HEK293 (cell line): ENCODE data around the gene RHEB.

Source experiments
- CTCF ChIA-PET: fragments of 350-600 bp; formaldehyde crosslinking; extraction: SDS; loops from one replicate; lab custom pipeline; 2021; ENCODE audit warnings: antibody characterized with exemption; lab: Yijun Ruan, JAX
- POLR2A ChIA-PET: fragments of 300-600 bp; formaldehyde crosslinking; extraction: SDS; loops from one replicate; lab custom pipeline; 2020; ENCODE audit warnings: antibody characterized with exemption, inconsistent platforms; lab: Yijun Ruan, JAX
- H3K27ac ChIP-seq: fragments of 200-500 bp; sonication (Bioruptor generic); 2 replicates; pipeline ENCODE4 v1.5.1; 2014; ENCODE audit warnings: low read depth, low read length, control low read depth, inconsistent platforms; ENCODE audit errors: extremely low read depth
- H3K36me3 ChIP-seq, 2 experiments: fragments of 200-500 bp in 1 of 2; sonication (Bioruptor generic) in 1 of 2; 1 replicate in 1 of 2; 2 replicates in 1 of 2; pipeline ENCODE4 v1.5.1; 2014 to 2017; ENCODE audit warnings: inconsistent platforms in 2 of 2, low read length in 2 of 2; ENCODE audit not compliant: control insufficient read depth in 2 of 2, insufficient read depth in 1 of 2
- H3K4me1 ChIP-seq: fragments of 200-500 bp; sonication (Bioruptor generic); 2 replicates; pipeline ENCODE4 v1.5.1; 2014; ENCODE audit warnings: mild to moderate bottlenecking, low read length, inconsistent platforms; ENCODE audit not compliant: control insufficient read depth, insufficient read depth
- H3K4me3 ChIP-seq: 2 replicates; pipeline ENCODE4 v1.5.1; 2011; ENCODE audit warnings: low read depth, mild to moderate bottlenecking, control low read depth, low read length, moderate library complexity
- H3K9me3 ChIP-seq: fragments of 200-500 bp; sonication (Bioruptor generic); 2 replicates; pipeline ENCODE4 v1.5.1; 2014; ENCODE audit warnings: low read depth, low read length, inconsistent platforms; ENCODE audit not compliant: control insufficient read depth, insufficient read depth
- IKZF3 ChIP-seq: fragments of 450-650 bp; IDR thresholded peaks from 2 replicates; pipeline ENCODE4 v1.5.0; 2018; ENCODE audit warnings: missing biosample characterization, mild to moderate bottlenecking, missing genetic modification characterization, moderate library complexity
- KLF10 ChIP-seq: fragments of 450-650 bp; IDR thresholded peaks from 2 replicates; pipeline ENCODE4 v1.5.1; 2018; ENCODE audit warnings: missing biosample characterization, mild to moderate bottlenecking, missing genetic modification characterization
- MEIS1 ChIP-seq: sonication (generic); formaldehyde crosslinking; IDR thresholded peaks from 2 replicates; pipeline ENCODE4 v1.8.1; 2022; ENCODE audit warnings: missing genetic modification reagents, mild to moderate bottlenecking, borderline replicate concordance
- PRDM2 ChIP-seq: fragments of 450-650 bp; formaldehyde crosslinking; IDR thresholded peaks from 2 replicates; pipeline ENCODE4 v1.5.1; 2016; ENCODE audit warnings: missing biosample characterization, missing genetic modification characterization, borderline replicate concordance
- ZEB2 ChIP-seq: fragments of 450-650 bp; formaldehyde crosslinking; IDR thresholded peaks from 2 replicates; pipeline ENCODE4 v1.5.1; 2016; ENCODE audit warnings: missing biosample characterization, missing genetic modification characterization
- ZNF121 ChIP-seq: fragments of 450-650 bp; formaldehyde crosslinking; IDR thresholded peaks from 2 replicates; pipeline ENCODE4 v1.5.1; 2016; ENCODE audit warnings: missing biosample characterization, missing genetic modification characterization
- ZNF146 ChIP-seq: fragments of 450-650 bp; formaldehyde crosslinking; IDR thresholded peaks from 2 replicates; pipeline ENCODE4 v1.5.1; 2016; ENCODE audit warnings: missing biosample characterization, missing genetic modification characterization
- ZNF169 ChIP-seq: fragments of 450-650 bp; formaldehyde crosslinking; IDR thresholded peaks from 2 replicates; pipeline ENCODE4 v1.5.1; 2016; ENCODE audit warnings: missing biosample characterization, missing genetic modification characterization
- ZNF175 ChIP-seq: fragments of 450-650 bp; formaldehyde crosslinking; IDR thresholded peaks from 2 replicates; pipeline ENCODE4 v1.5.1; 2016; ENCODE audit warnings: missing biosample characterization, missing genetic modification characterization
- ZNF24 ChIP-seq: fragments of 450-650 bp; formaldehyde crosslinking; IDR thresholded peaks from 2 replicates; pipeline ENCODE4 v1.5.1; 2016; ENCODE audit warnings: missing biosample characterization, missing genetic modification characterization
- ZNF292 ChIP-seq: fragments of 450-650 bp; formaldehyde crosslinking; IDR thresholded peaks from 2 replicates; pipeline ENCODE4 v1.5.1; 2016; ENCODE audit warnings: low read depth, missing biosample characterization, missing genetic modification characterization, borderline replicate concordance
- ZNF354C ChIP-seq: fragments of 450-650 bp; formaldehyde crosslinking; IDR thresholded peaks from 2 replicates; pipeline ENCODE4 v1.5.1; 2016; ENCODE audit warnings: missing biosample characterization, missing genetic modification characterization, low read depth, borderline replicate concordance
- ZNF391 ChIP-seq: fragments of 450-650 bp; formaldehyde crosslinking; IDR thresholded peaks from 2 replicates; pipeline ENCODE4 v1.5.1; 2016; ENCODE audit warnings: low read depth, missing biosample characterization, missing genetic modification characterization, borderline replicate concordance
- ZNF48 ChIP-seq: fragments of 450-650 bp; formaldehyde crosslinking; IDR thresholded peaks from 2 replicates; pipeline ENCODE4 v1.5.1; 2016; ENCODE audit warnings: missing biosample characterization, missing genetic modification characterization
- ZNF549 ChIP-seq: fragments of 450-650 bp; IDR thresholded peaks from 2 replicates; pipeline ENCODE4 v1.5.1; 2018; ENCODE audit warnings: missing biosample characterization, missing genetic modification characterization, mild to moderate bottlenecking, inconsistent platforms, moderate library complexity
- ZNF629 ChIP-seq: fragments of 450-650 bp; formaldehyde crosslinking; IDR thresholded peaks from 2 replicates; pipeline ENCODE4 v1.5.1; 2017; ENCODE audit warnings: missing biosample characterization, missing genetic modification characterization
- ZNF645 ChIP-seq: fragments of 450-650 bp; formaldehyde crosslinking; IDR thresholded peaks from 2 replicates; pipeline ENCODE4; 2016; ENCODE audit warnings: missing biosample characterization, missing genetic modification characterization
- ZNF707 ChIP-seq: fragments of 450-650 bp; formaldehyde crosslinking; IDR thresholded peaks from 2 replicates; pipeline ENCODE4 v1.5.1; 2016; ENCODE audit warnings: missing biosample characterization, missing genetic modification characterization
- ZSCAN5A ChIP-seq: fragments of 450-650 bp; formaldehyde crosslinking; IDR thresholded peaks from 2 replicates; pipeline ENCODE4 v1.5.1; 2016; ENCODE audit warnings: missing biosample characterization, missing genetic modification characterization

The RHEB gene

GRCh38 chr7:151497306-151497871, 22.3 kb downstream of the RHEB start (continued):
- TF ChIP-seq PRDM2 (tag by site-specific recombination) (no peak), ZNF354C (tag by site-specific recombination) (no peak), ZNF549 (tag by site-specific recombination) (no peak), ZNF292 (no peak), ZNF391 (tag by site-specific recombination) (no peak), MEIS1 (CRISPR knock-in tag) (no peak), ZEB2 (tag by site-specific recombination) (no peak), IKZF3 (no peak), ZSCAN5A (tag by site-specific recombination) (no peak), KLF10 (tag by site-specific recombination) (no peak), ZNF175 (tag by site-specific recombination) (no peak), ZNF707 (no peak)

GRCh38 chr7:151495360-151495759, 24.3 kb downstream of the RHEB start:
- H3K27ac ChIP-seq = no peak overlapping the region
- CTCF ChIA-PET = interaction anchor here (0.6 kb wide), 2 partner anchors 79 to 535 kb away, joined by 3 to 4 read pairs; no protein-coding TSS in a partner anchor

More at GRCh38 chr7:151495360-151495759, 24.3 kb downstream of the RHEB start:
- H3K4me3 ChIP-seq = no peak overlapping the region
- H3K36me3 ChIP-seq = peaks cover 0 to 5% of the 10 kb centered on the region in 2 experiments; a peak in 1 of 3 replicates
- H3K9me3 ChIP-seq = no peaks in the 10 kb centered on the region
- POLR2A ChIA-PET = no interaction called here
- peaks cover 15% of the 10 kb centered on the region for H3K4me1 ChIP-seq
- TF ChIP-seq ZNF169 (no peak), IKZF3 (no peak), ZNF146 (no peak), ZEB2 (tag by site-specific recombination) (no peak), ZNF121 (tag by site-specific recombination) (no peak), ZNF24 (tag by site-specific recombination) (no peak), ZNF645 (tag by site-specific recombination) (no peak), ZNF629 (tag by site-specific recombination) (no peak), ZNF48 (tag by site-specific recombination) (no peak)
